Naive thymus-derived CD4-positive, alpha-beta T cell (primary cell): Measurements from ENCODE around the gene WDR82. TPM values are rescaled to one million over a fixed set of nuclear protein-coding genes. Genes with fewer than 3 reads are reported as not detected.
A peak's percentile ranks its signal among the peaks of the same experiment; 100 is the strongest.

Source experiments
- ATAC-seq: fragments of 150-1000 bp; cut with Tn5 transposase; 2 replicates; pipeline ENCODE4 v1.10.0; 2021; ENCODE audit warnings: mild to moderate bottlenecking, moderate library complexity
- CTCF ChIA-PET: fragments of 350-600 bp; sonication (Branson Sonifier 250); formaldehyde crosslinking; loops from one replicate; lab custom pipeline; 2021; ENCODE audit warnings: antibody characterized with exemption; lab: Charles Lee
- POLR2A ChIA-PET: fragments of 350-600 bp; sonication (Branson Sonifier 250); formaldehyde crosslinking; loops from one replicate; lab custom pipeline; 2021; ENCODE audit warnings: antibody characterized with exemption, inconsistent platforms; lab: Charles Lee
- DNase-seq, 9 donors: peaks; one replicate each; pipeline versions ENCODE4 v3.0.0 to v3.0.0-alpha.2; 2020 to 2022; ENCODE audit warnings: mixed read lengths in 1 of 9
- H3K27ac ChIP-seq: one replicate; pipeline ENCODE4 v1.7.0; 2013; ENCODE audit warnings: mild to moderate bottlenecking, low read depth, low read length, moderate library complexity
- H3K27me3 ChIP-seq, 2 donors: one replicate each; pipeline ENCODE4 v1.7.0; 2013; ENCODE audit warnings: low read length in 2 of 2, mild to moderate bottlenecking in 2 of 2, moderate library complexity in 2 of 2; ENCODE audit not compliant: control insufficient read depth in 2 of 2, insufficient read depth in 2 of 2
- H3K36me3 ChIP-seq, 3 experiments: 1 replicate in 2 of 3; 2 replicates in 1 of 3; pipeline ENCODE4 v1.7.0; 2013; ENCODE audit warnings: low read length in 3 of 3, mild to moderate bottlenecking in 3 of 3, moderate library complexity in 1 of 3; ENCODE audit not compliant: insufficient read depth in 3 of 3, control insufficient read depth in 2 of 3
- H3K4me1 ChIP-seq, 2 donors: one replicate each; pipeline ENCODE4 v1.7.0; 2013; ENCODE audit warnings: low read length in 2 of 2, mild to moderate bottlenecking in 2 of 2, moderate library complexity in 1 of 2; ENCODE audit not compliant: control insufficient read depth in 2 of 2, insufficient read depth in 2 of 2
- H3K4me3 ChIP-seq: 2 replicates; pipeline ENCODE4 v1.7.0; 2013; ENCODE audit warnings: mild to moderate bottlenecking, low read length
- H3K9me3 ChIP-seq, 3 experiments: 1 replicate in 2 of 3; 2 replicates in 1 of 3; pipeline ENCODE4 v1.7.0; 2013; ENCODE audit warnings: low read length in 3 of 3; ENCODE audit not compliant: control insufficient read depth in 2 of 3
- H3K27ac Mint-ChIP-seq, 9 donors: one replicate each; pipeline ENCODE4 v1.8.0; 2020 to 2022; ENCODE audit warnings: mixed read lengths in 9 of 9, mild to moderate bottlenecking in 8 of 9, moderate library complexity in 5 of 9, inconsistent platforms in 2 of 9
- H3K27me3 Mint-ChIP-seq, 5 donors: one replicate each; pipeline ENCODE4 v1.8.0; 2021 to 2022; ENCODE audit warnings: mixed read lengths in 5 of 5, mild to moderate bottlenecking in 1 of 5
- H3K36me3 Mint-ChIP-seq, 5 donors: one replicate each; pipeline ENCODE4 v1.8.0; 2020 to 2022; ENCODE audit warnings: mixed read lengths in 5 of 5, mild to moderate bottlenecking in 3 of 5, inconsistent platforms in 1 of 5
- H3K4me1 Mint-ChIP-seq, 7 donors: one replicate each; pipeline ENCODE4 v1.8.0; 2020 to 2022; ENCODE audit warnings: mixed read lengths in 7 of 7, mild to moderate bottlenecking in 3 of 7, inconsistent platforms in 1 of 7
- H3K4me3 Mint-ChIP-seq, 10 donors: one replicate each; pipeline ENCODE4 v1.8.0; 2020 to 2022; ENCODE audit warnings: mild to moderate bottlenecking in 10 of 10, mixed read lengths in 10 of 10, moderate library complexity in 6 of 10, inconsistent platforms in 2 of 10
- H3K9me3 Mint-ChIP-seq, 11 donors: one replicate each; pipeline ENCODE4 v1.8.0; 2020 to 2022; ENCODE audit warnings: mixed read lengths in 11 of 11, mild to moderate bottlenecking in 4 of 11, inconsistent platforms in 1 of 11, moderate library complexity in 1 of 11
- intact Hi-C, 2 donors: fragments of 100-400 bp; cut with micrococcal nuclease; formaldehyde crosslinking; loops; one replicate each; pipeline ENCODE4 v1.15.1; 2023
- polyA plus RNA-seq, 2 donors: library from polyadenylated mRNA; unstranded; fragments of 300-500 nt; fragmentation: Illumina TruSeq; gene quantifications; one replicate each; pipeline ENCODE4 v1.2.3, GENCODE V29; 2021
- total RNA-seq, 6 experiments: library from RNA in 5 of 6; stranded (reverse) in 5 of 6; gene quantifications; 1 replicate in 5 of 6; 2 replicates in 1 of 6; pipeline ENCODE4 v1.2.3 and lab custom pipeline; 2021 to 2026

Gene WDR82
- total and polyA plus RNA-seq, 7 experiments from 2014 or later = 112 to 181 (median 135) TPM

- Mint-ChIP-seq H3K9me3 (no peaks in the 10 kb centered on the region), H3K27me3 (no peaks in the 10 kb centered on the region), H3K27ac (peak overlapping the region in 8 of 9 donors; percentile 38 to 90 (median 68)), H3K4me3 (peak overlapping the region in 6 of 10 donors; percentile 5 to 65 (median 45)), H3K36me3 (peaks cover 0 to 19% (median 6%) of the 10 kb centered on the region in 5 donors), H3K4me1 (peaks cover 40 to 73% (median 70%) of the 10 kb centered on the region in 7 donors)
- ChIA-PET POLR2A (interaction anchor here (0.6 to 46.3 kb wide), 7 partner anchors 11 to 105 kb away, joined by 3 to 1418 read pairs (median 10); partner anchors contain the start of genes GLYCTK, TLR9 and WDR82), CTCF (interaction anchor here (0.5 to 11.1 kb wide), 7 partner anchors 14 to 531 kb away, joined by 3 to 126 read pairs (median 5); partner anchors contain the start of gene WDR82)
- Histone ChIP-seq H3K27me3 (no peaks in the 10 kb centered on the region), H3K27ac (peak overlapping the region; percentile 22), H3K4me3 (no peak overlapping the region), H3K9me3 (no peaks in the 10 kb centered on the region), H3K36me3 (peaks cover 5 to 56% (median 31%) of the 10 kb centered on the region in 3 experiments), H3K4me1 (peaks cover 39 to 49% of the 10 kb centered on the region in 2 donors)
- ATAC-seq (no peak), DNase-seq (no peak)
- intact Hi-C loops = no loop called here
Measured at GRCh38 chr3:52233968-52234367, 44.5 kb downstream of the WDR82 start.

DNA sequence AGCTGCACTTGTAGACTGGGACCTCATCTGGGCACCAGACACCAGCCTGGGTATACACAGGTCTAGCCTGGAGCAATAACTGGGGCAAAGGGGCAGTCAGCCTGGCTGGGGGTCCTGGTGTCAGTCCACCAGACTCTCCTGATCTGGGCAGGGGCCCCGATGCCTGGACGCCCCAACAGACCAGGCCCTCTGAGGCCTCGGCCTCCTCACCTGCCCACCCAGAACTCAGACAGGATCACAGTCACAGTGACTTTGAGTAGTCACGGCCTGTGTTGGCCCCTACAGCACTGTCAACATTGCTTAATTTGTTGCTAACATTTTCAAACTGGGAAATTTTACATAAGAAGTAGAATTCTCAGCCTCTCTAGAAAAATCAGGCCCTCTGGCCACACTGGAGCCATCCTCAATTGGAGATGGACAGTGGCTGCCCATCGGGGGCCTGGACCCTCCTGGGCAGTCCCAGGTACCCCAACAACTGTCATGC is 45.3 kb downstream of the WDR82 start:
- peaks cover 0 to 19% (median 6%) of the 10 kb centered on the region in 5 donors for H3K36me3 Mint-ChIP-seq
- H3K4me3 ChIP-seq = no peak overlapping the region
- peaks cover 5 to 65% (median 32%) of the 10 kb centered on the region in 3 experiments for H3K36me3 ChIP-seq
- intact Hi-C loops = no loop called here
- peaks cover 35 to 46% of the 10 kb centered on the region in 2 donors for H3K4me1 ChIP-seq
- H3K9me3 ChIP-seq = no peaks in the 10 kb centered on the region
- DNase-seq = no peak
- H3K4me1 Mint-ChIP-seq = peaks cover 40 to 68% (median 65%) of the 10 kb centered on the region in 7 donors
- ATAC-seq = no peak
- no peaks in the 10 kb centered on the region for H3K27me3 ChIP-seq
- H3K4me3 Mint-ChIP-seq = peak overlapping the region in 5 of 10 donors; percentile 32 to 65 (median 46)
- ChIA-PET CTCF (interaction anchor here (0.7 to 11.1 kb wide), 12 partner anchors 13 to 214 kb away, joined by 3 to 126 read pairs (median 8); partner anchors contain the start of gene WDR82), POLR2A (interaction anchor here (0.6 to 46.3 kb wide), 8 partner anchors 11 to 215 kb away, joined by 3 to 1418 read pairs (median 6); partner anchors contain the start of genes GLYCTK, TLR9 and WDR82)
- peak overlapping the region; percentile 62 for H3K27ac ChIP-seq
- no peaks in the 10 kb centered on the region for H3K27me3 Mint-ChIP-seq
- H3K9me3 Mint-ChIP-seq = no peaks in the 10 kb centered on the region
- peak overlapping the region; percentile 18 to 83 (median 72) for H3K27ac Mint-ChIP-seq

DNA sequence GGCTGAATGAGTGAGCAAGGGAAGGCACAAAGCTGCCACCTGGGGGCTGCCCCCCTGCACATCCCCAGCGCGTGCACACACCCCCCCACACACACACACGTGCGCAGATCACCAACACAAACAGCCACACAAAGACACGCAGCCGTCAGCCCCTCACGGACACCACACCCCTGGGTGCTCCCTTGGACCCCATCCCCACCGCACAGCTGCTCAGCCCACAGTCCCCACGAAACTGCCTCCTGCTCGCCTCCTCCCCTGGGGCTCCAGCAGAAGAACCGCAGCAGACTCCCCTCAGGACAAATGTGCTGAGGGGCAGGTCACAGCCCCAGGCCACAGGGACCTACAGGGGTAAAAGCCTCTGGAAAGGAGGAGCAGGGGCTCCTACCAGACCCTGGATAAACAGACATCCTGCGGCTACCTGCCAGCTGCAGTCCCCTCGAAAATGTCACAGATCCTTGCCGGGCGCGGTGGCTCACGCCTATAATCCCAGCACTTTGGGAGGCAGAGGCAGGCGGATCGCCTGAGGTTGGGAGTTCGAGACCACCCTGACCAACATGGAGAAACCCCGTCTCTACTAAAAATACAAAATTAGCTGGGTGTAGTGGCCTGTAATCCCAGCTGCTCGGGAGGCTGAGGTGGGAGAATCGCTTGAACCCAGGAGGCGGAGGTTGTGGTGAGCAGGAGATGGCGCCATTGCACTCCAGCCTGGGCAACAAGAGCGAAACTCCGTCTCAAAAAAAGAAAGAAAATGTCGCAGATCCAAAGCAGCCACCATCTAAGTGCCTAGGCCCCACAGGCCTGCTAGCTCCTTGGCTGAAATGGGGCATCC is 46.0 kb downstream of the WDR82 start:
- no peaks in the 10 kb centered on the region for H3K27me3 Mint-ChIP-seq
- DNase-seq (peak in 5 of 9 donors; percentile 10 to 57 (median 43)), ATAC-seq (no peak)
- H3K9me3 ChIP-seq = no peaks in the 10 kb centered on the region
- POLR2A ChIA-PET = interaction anchor here (0.7 to 46.3 kb wide), 9 partner anchors 9 to 216 kb away, joined by 3 to 1418 read pairs (median 4); partner anchors contain the start of genes GLYCTK, TLR9 and WDR82
- peaks cover 5 to 71% (median 32%) of the 10 kb centered on the region in 3 experiments for H3K36me3 ChIP-seq
- H3K27me3 ChIP-seq = no peaks in the 10 kb centered on the region
- H3K27ac Mint-ChIP-seq = peak overlapping the region; percentile 32 to 85 (median 72)
- peaks cover 0 to 19% (median 6%) of the 10 kb centered on the region in 5 donors for H3K36me3 Mint-ChIP-seq
- intact Hi-C loops = no loop called here
- CTCF ChIA-PET = interaction anchor here (0.6 to 5.8 kb wide), 23 partner anchors 11 to 228 kb away, joined by 3 to 92 read pairs (median 5); partner anchors contain the start of genes GLYCTK and WDR82
- H3K9me3 Mint-ChIP-seq = no peaks in the 10 kb centered on the region
- H3K27ac ChIP-seq = peak overlapping the region; percentile 62
- H3K4me1 ChIP-seq = peaks cover 29 to 39% of the 10 kb centered on the region in 2 donors
- H3K4me3 Mint-ChIP-seq = peak overlapping the region in 8 of 10 donors; percentile 13 to 57 (median 38)
- no peak overlapping the region for H3K4me3 ChIP-seq
- H3K4me1 Mint-ChIP-seq = peaks cover 40 to 63% (median 62%) of the 10 kb centered on the region in 7 donors

- POLR2A ChIA-PET = interaction anchor here (0.6 to 46.3 kb wide), 11 partner anchors 9 to 217 kb away, joined by 3 to 1418 read pairs (median 3); partner anchors contain the start of genes GLYCTK, TLR9 and WDR82
- CTCF ChIA-PET = interaction anchor here (0.6 to 5.8 kb wide), 26 partner anchors 9 to 227 kb away, joined by 3 to 92 read pairs (median 5); partner anchors contain the start of genes GLYCTK and WDR82
- no peaks in the 10 kb centered on the region for H3K9me3 ChIP-seq
- Mint-ChIP-seq H3K4me3 (peak overlapping the region; percentile 20 to 69 (median 53)), H3K27ac (peak overlapping the region; percentile 15 to 88 (median 80)), H3K4me1 (peaks cover 40 to 63% (median 58%) of the 10 kb centered on the region in 7 donors), H3K27me3 (no peaks in the 10 kb centered on the region), H3K9me3 (no peaks in the 10 kb centered on the region), H3K36me3 (peaks cover 0 to 19% (median 6%) of the 10 kb centered on the region in 5 donors)
- ATAC-seq (peak; percentile 91), DNase-seq (peak; percentile 77 to 96 (median 88))
- peaks cover 5 to 72% (median 32%) of the 10 kb centered on the region in 3 experiments for H3K36me3 ChIP-seq
- peak overlapping the region; percentile 42 for H3K27ac ChIP-seq
- peaks cover 22 to 35% of the 10 kb centered on the region in 2 donors for H3K4me1 ChIP-seq
- no peaks in the 10 kb centered on the region for H3K27me3 ChIP-seq
- H3K4me3 ChIP-seq = no peak overlapping the region
- intact Hi-C loops = loop anchor here (1.0 kb wide), 4 partner anchors 8 to 216 kb away; partner anchors contain the start of gene TWF2 (in 1 of the 2)
Measured at GRCh38 chr3:52231502-52232278, 46.8 kb downstream of the WDR82 start.

- Mint-ChIP-seq H3K4me1 (peaks cover 40 to 64% (median 58%) of the 10 kb centered on the region in 7 donors), H3K27ac (peak overlapping the region in 7 of 9 donors; percentile 15 to 88 (median 76)), H3K36me3 (peaks cover 0 to 19% (median 6%) of the 10 kb centered on the region in 5 donors), H3K27me3 (no peaks in the 10 kb centered on the region), H3K9me3 (no peaks in the 10 kb centered on the region), H3K4me3 (peak overlapping the region in 1 of 10 donors; percentile 57)
- CTCF ChIA-PET = interaction anchor here (0.6 to 5.8 kb wide), 22 partner anchors 9 to 877 kb away, joined by 3 to 92 read pairs (median 7); partner anchors contain the start of genes GLYCTK and WDR82
- no peak overlapping the region for H3K4me3 ChIP-seq
- peaks cover 15 to 36% of the 10 kb centered on the region in 2 donors for H3K4me1 ChIP-seq
- POLR2A ChIA-PET = interaction anchor here (0.6 to 46.3 kb wide), 9 partner anchors 8 to 109 kb away, joined by 3 to 1418 read pairs (median 3); partner anchors contain the start of genes GLYCTK, TLR9 and WDR82
- no peak for ATAC-seq
- peak overlapping the region; percentile 42 for H3K27ac ChIP-seq
- H3K27me3 ChIP-seq = no peaks in the 10 kb centered on the region
- intact Hi-C loops = loop anchor here (1.0 kb wide), 4 partner anchors 8 to 216 kb away; partner anchors contain the start of gene TWF2 (in 1 of the 2)
- DNase-seq = no peak
- H3K36me3 ChIP-seq = peaks cover 5 to 72% (median 32%) of the 10 kb centered on the region in 3 experiments
- no peaks in the 10 kb centered on the region for H3K9me3 ChIP-seq
Measured at GRCh38 chr3:52230889-52231499, 47.5 kb downstream of the WDR82 start.
